T follicular helper cell (primary cell): ENCODE results near the gene SYCP2L.
A peak's percentile ranks its signal among the peaks of the same experiment; 100 is the strongest.
"Not testable (repeated sequence)": the region's sequence is repeated elsewhere in the genome, so short reads cannot be mapped to it uniquely, and the experiment has no call there.

Experiments used
- DNase-seq: peaks from one replicate; pipeline ENCODE4 v3.0.0-alpha.2; 2020; ENCODE audit warnings: low read depth
- total RNA-seq, 2 experiments: gene quantifications; one replicate each; lab custom pipeline; 2026; lab: John Stamatoyannopoulos, UW

Gene SYCP2L
- 0 to 0.24 reads per million in 2 experiments for total RNA-seq

DNA sequence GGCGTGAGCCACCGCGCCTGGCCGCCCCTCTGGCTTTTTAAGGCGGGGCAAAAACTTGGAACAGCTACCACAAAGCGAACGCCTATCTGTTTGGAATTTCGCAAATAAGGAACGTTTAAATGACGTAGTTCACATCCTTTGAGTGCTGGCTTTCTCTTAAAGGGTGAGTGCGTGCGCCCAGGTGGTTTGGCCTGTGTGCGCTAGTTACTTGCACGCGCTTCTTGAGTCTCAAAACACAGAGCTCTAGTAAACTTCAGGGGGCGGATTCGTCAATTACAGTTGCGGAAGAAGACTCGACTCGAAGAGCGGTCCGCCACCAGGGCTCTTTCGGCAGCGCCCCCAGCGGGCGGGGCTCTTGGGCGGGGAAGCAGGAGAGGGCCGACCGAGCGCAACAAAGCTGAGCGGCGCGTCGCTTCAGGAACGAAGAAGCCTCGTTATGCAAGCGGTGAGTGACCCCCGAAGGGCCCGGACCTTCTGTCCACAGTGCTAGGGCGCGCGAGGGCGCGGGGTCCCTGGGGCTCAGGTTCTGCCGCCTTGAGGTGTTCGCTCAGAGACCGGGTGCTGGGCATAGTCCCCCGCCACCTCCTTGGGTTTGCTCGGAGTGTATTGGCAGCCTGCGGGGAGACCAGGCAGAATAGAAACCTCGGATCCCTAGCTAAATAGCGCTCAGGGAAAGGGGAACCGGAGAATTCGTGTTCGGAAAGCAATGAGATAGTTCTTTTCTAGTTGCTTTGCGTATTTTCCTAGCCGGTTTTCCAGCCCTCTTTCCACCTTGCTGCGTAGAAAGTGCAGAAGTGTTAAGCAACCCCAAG is at the start of gene SYCP2L:
Gene SYCP2L (plus strand): TSS at position 362 of the 812 bp plus-strand sequence. CDS start 75 bp downstream, at position 437.
- DNase-seq: peak; percentile 7

DNA sequence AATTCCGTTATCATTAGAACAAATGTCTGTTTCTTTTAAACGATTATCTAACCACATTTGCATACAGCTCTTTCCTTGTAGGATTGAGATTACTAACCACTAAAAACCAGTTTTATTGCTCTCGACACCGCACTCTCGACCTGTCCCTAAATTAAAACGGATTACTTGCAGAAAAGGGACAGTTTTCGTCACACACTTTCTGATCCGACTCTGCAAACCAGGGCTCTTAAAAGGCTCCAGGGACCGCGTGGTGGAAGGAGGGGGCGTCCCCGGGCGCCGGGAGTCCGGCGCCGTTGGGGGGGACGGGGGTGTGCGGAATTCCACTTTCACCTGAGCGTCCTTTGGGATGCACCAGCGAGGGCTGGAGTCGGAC is 49.2 kb upstream of the SYCP2L start:
- no peak for DNase-seq

DNA sequence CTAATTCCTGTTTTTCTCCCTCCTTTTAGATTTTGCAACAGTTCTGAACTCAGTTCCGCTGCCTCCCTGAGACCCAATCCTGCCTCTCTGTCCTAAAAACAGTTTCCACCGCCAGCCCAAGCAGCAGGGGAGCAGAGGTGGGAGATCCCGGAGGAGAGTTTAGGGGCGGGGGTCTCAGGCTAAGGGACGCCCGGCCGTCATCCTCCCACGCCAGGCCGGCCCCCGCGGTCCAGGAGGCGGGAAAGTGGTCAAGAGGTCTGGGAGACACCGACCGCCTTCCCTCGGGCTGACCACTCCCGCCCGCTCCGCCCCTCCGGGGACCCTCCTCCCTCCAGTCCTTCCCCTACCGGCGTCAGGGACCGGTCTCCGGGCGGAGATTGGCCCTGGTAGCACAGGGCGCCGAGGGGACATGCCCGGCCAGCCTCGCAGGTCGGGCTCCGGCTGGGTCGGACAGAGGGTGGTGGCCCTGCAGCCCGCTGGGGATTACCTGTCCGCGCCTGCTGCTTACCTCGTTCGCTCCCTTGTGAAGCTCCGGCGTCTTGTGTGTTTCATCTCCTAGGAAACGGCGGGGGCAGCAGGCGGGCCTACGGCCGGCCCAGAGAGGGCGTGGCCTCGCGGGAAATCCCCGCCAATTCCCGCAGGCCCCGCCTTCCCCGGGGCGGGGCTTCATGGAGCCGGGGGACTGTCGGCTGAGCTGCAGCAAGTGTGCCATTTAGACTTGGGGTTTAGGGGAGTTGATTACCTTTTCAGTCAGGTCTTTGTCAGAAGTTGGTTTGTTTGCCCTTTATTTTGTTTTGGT is 48.7 kb upstream of the SYCP2L start, which contains the start of gene MAK:
Gene MAK (minus strand): TSS at position 545 of the 799 bp plus-strand sequence. CDS start 7,891 bp downstream, outside the sequence.
- peak; percentile 79 for DNase-seq

DNA sequence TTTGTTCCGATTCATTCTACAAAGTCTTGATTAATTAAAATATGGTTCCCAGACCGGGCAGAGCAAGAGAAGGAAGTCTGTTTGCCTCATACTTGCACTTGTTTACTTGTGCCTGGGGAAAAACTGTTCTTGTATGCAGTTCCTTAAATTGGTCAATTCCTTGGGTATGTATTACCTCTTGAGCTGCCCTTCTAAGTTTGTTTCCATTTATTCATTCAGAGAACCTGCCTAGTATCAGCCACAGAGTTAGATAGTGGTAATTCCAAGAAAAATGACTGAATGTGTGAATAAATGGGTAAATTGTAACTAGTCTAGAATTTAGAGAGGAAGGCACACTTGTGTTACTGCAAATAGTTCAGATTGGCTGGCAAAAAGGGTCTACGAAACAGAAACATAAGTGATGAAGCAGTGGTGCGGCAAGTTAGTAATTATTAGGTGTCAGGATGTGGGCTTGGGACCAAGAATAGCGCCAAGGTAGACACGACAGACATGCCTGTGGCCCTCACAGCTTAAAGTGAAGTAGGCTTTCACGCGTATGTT is 48.0 kb upstream of the SYCP2L start:
- no peak for DNase-seq

DNA sequence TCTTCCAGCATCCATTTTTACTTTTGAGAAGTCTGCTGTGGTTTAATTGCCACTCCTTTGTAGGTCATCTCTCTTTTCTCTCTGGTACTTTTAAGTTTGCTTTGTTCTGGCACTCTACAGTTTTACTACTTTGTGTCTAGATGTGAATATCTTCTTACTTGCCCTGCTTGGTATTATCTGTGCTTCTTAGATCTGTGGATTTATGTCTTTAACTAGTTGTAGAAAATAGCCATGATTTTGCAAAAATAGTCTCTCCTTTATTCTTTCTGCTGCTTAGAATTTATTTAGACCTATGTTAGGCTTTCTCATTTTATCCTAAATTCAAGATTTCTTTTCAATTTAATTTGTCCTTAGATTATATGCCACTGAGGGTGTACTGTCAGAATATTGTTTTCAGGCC is 43.3 kb upstream of the SYCP2L start:
- no peak for DNase-seq

DNA sequence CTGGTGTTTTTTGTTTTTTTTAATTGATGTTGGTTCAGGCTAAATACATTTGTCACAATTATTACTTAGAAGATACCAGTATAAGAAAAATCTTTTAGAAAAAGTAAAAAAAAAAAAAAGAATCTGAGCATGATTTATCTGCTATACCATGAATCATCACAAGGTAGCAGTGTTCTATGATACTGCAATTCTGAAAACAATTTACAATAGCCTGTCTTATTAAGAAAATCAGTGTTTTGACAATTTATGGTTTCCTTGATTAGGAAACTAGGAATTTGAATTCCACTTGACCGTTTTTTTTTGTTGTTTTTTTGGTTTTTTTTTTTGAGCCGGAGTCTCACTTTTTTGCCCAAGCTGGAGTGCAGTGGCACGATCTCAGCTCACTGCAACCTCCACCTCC is 39.2 kb upstream of the SYCP2L start:
- DNase-seq: no peak

DNA sequence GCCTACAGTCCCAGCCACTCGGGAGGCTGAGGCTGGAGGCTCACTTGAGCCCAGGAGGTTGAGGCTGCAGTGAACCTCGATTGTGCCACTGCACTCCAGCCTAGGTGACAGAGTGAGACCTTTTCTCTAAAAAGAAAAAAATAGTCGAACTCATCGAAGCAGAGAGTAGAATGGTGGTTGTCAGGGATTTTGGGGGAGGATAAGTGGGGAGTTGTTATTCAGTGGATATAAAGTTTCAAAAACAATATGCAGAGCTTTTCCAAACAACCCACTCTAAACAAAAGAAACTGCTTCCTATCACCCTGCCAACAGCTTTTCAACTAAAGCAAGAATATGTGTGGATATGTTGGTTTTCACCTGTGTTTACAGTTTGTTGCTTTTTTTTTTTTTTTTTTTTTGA is 37.0 kb upstream of the SYCP2L start:
- no peak for DNase-seq

DNA sequence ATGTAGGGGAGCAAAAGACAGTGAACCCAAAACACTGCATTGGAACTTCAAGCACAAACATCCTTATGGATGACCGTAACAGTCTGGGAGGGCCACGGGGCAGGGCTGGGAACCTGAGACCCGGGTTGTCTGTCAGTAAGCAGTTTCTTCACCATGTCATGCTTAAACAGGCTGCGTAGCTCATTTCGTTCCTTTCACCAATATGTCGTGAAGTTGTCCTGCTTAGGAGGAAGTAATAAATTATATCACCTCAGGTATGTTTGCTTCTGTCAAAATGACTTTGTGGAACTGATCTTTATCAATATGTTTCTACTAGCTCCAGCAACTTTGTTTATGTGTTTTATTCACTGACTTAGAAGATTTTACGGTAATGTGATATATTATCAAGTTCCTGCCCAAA is 36.1 kb upstream of the SYCP2L start:
- no peak for DNase-seq

DNA sequence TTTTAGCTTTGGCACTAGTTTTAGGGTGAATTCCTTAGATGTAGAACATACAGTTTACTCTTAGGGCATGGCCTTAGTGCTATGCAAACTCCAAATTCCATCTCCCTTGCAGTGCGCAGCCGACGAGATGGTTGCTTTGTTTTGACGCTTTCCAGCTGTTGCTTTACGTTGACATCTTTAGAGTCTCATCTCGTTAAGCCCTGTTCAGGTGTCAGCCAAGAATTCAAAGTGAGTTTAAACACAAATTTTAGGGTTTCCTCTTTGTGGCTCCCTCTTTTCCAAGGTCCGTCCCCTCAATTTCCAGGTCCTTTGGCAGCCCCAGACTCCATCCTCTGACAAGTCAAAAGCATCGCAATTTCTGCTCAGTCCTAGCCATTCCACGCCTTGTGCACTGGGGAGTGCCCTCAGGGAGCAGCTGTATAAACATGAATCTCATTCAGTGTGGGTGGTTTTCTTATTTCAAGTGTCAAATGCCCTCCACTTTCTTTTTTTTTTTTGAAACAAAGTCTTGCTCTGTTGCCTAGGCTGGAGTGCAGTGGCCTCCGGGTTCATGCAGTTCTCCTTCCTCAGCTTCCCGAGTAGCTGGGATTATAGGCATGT is 34.4 kb upstream of the SYCP2L start:
- DNase-seq: no peak

DNA sequence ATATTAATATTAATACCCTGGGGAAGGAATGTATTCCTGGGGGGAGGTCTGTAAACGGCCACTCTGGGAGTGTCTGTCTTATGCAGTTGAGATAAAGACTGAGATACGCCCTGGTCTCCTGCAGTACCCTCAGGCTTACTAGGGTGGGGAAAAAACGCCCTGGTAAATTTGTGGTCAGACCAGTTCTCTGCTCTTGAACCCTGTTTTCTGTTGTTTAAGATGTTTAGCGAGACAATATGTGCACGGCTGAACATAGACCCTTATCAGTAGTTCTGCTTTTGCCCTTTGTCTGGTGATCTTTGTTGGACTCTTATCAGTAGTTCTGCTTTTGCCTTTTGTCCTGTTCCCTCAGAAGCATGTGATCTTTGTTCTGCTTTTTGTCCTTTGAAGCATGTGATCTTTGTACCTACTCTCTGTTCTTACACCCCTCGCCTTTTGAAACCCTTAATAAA is 33.0 kb upstream of the SYCP2L start:
- not testable (repeated sequence) for DNase-seq

DNA sequence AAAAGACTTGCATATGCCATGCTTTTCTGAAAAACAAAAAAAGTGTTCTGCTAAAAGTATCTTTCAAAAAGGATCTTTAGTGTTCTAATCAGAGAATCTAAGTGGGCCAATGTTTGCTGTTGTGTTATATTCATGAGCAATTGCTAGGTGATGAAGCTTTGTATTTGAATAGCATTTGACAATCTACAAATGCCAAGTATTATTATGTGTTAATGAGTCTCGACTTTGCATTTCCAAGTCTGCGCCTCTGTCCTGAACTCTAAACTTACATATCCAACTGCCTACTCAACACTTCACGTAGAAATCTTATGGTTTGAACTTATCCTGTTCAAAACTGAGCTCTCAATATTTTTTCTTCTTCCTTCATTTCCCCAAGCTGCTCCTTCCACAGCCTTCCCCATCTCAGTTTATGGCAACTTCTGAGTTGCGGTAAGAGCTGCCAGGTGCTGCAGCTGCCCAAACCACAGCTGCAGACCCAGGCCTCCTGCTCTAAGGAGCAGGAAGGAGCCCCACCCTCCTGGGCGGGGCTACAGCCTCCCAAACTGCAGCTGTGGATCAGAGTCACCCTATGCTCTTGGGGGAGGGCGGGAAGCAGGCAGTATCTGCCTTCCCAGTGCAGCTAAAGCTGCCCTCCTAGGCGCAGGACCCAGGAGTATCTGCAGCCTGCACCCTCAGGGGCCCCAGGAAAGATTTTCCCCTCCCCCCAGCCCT is 31.8 kb upstream of the SYCP2L start:
- DNase-seq: no peak

DNA sequence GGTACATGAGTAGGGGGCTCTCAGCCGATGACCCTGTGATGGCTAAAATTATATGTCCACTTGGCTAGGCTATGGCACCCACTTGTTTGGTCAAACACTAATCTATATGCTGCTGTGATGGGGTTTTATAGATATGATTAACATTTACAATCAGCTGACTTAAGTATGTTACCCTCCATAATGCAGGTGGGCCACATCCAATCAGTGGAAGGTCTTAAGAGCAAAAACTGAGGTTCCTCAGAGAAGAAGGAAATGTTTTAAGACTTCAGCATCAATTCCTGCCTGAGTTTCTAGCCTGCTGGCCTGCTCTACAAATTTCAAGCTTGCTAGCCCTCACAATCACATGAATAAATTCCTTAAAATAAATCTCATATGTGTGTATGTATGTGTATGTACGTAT is 29.6 kb upstream of the SYCP2L start:
- DNase-seq: no peak

DNA sequence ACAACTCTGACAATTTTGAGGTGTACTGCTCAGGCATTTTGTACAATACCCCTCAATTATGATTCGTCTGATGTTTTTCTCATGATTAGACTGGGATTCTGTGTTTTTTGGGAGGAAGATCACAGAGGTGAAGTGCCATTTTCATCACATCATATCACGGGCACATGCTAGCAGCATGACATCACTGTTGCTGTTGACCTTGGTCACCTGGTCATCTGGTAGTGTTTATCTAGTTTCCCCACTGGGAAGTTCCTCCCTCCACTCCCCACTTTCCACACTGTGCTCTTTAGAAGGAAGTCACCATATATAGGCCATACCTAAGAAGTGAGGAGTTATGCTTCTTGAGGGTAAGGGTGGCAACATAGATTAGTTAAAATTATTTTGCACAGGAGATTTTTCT is 25.8 kb upstream of the SYCP2L start:
- no peak for DNase-seq

DNA sequence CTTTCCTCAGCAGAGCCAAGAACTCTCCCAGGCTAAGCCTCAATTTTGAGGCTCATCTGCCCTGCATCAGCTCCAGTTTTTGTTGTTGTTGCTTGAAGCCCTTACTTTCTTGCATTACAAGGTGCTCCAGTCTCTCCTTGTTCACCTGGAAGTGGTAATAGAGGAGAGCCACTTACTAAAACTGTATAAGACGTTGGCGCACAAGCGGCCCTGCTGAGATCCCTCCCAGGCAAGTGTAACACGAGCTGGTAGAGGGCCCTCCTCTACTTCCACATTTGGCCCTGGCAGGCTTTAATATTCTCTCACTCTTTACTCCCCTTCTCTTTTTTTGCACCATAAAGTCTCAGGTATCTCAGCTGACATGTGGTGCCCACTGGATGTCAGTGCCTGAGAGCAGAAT is 24.5 kb upstream of the SYCP2L start:
- DNase-seq: no peak

DNA sequence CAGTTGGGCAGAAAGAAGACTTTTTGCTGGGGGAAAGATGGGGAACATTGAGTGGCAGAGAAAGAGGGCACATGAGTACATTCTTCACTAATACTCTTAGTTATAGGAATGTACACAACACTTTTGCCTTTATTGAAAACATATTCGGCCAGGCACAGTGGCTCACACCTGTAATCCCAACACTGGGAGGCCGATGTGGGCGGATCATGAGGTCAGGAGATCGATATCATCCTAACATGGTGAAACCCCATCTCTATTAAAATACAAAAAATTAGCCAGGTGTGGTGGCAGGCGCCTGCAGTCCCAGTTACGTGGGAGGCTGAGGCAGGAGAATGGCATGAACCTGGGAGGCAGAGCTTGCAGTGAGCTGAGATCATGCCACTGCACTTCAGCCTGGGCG is 23.8 kb upstream of the SYCP2L start:
- not testable (repeated sequence) for DNase-seq

DNA sequence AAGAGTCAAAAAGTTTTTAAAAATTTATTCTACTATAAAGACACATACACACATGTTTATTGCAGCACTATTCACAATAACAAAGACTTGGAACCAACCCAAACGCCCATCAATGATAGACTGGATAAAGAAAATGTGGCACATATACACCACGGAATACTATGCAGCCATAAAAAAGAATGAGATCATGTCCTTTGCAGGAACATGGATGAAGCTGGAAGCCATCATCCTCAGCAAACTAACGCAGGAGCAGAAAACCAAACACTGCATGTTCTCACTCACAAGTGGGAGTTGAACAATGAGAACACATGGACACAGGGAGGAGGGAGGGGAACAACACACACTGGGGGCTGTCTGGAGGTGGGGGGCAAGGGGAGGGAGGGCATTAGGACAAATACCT is 20.1 kb upstream of the SYCP2L start:
- DNase-seq: not testable (repeated sequence)

DNA sequence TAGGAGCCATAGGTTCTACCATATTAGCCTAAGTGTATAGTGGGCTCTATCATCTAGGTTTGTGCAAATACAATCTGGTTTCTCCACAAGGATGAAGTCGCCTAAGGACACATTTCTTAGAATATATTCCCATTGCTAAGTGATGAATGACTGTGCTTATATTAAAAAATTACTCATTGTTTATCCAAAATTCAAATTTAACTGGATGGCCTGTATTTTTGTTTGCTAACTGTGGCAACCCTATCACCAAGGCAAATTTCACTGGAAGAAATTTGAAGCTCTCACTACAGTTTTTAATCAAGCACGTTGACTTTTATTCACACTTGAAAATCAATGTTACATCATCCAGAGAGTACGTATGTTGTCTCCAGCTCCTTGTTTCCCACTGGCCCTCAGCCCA is 18.9 kb upstream of the SYCP2L start:
- no peak for DNase-seq

DNA sequence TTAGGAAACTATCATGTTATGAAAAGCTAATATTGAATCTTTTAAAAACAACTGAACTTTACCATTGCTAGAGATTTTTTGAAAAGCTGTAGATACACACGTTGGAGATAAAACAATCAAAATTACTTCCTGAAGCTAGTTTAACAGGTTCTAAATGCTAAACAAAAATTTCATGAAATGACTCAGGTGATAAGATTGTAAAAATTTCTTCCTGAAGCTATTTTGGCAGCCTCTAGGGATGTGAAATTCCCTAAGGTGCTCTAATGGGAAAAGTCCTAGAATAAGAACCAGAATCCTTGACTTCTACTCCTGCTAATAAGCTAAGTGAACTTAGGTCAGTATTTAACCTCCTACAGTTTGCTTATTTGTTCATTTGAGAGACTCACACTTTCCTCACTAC is 13.5 kb upstream of the SYCP2L start:
- no peak for DNase-seq

DNA sequence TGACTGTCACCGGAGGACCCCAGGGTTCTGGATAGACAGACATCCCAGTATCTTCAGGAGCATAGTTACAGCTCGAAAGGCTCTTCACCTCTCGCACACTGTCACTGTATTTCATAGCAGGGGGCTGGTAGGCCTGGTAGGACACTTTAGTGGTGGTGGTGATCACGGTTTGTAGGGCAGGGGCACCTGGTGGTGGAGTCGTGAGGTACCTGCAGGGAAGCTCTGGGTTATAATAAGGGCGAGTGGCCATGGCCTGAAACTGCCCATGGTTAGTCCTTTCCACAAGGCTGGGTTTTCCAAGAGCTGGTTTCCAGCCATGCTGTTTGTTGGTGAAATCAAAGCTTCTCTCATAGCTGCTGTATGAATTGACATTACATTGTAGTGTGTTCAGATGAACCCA is 12.6 kb upstream of the SYCP2L start:
- no peak for DNase-seq

DNA sequence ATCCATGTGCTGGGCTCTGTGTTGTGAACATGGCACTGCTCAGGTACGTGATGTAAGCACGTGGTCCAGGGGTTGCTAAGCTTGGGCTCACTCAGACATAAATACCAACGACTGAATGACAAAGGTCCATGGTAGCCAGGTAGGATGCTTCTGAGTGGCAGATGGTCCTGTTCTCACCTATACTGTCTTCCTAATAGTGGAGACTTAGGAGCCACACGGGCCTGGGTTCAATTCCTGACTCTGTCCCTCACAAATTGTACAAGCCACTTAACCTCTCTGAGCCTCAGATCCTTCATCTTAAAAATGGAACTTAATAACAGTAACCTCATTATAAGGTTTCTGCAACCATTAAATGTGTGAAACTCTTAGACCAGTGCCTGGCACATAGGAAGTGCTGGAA is 11.8 kb upstream of the SYCP2L start:
- no peak for DNase-seq

DNA sequence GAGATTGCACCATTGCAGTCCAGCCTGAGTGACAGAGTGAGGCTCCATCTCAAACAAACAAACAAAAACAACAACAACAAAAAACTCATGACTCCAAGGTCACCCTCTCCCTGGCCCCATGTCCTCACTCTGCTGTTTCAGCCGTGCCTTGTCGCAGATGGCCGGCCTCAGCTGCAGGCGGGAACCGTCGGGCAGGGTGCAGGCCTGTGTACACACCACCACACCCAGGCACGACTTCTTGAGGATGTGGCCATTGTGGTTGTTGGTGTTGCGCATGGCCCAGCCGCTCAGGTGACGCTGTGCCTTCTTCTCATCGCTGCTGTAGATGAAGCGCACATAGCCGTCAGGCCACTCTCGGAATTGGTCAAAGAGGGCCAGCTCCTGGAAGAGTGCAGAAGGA is 9.8 kb upstream of the SYCP2L start:
- no peak for DNase-seq

DNA sequence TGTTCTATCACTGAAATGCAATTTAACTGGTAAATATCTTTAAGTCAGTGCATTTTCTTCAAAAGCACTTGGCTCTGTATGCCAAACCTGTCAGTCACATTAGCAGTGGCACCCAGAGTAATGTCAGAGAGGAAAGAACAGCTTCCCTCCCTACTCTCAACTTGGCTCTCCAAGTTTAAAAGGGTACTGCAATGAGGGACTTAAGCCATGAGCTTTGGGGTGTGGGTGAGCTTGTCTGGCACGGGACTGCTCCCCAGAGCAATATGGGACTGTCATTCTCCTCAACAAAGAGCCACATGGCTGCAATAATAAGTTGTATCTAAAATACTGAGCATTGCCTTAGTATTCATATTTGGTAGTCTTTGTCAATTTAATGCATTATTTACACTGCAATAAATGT is 9.0 kb upstream of the SYCP2L start:
- no peak for DNase-seq
